HG03159 (cell line): ENCODE results near the gene CLTCL1.

Source experiments
- ATAC-seq: cut with Tn5 transposase; IDR thresholded peaks from one replicate; pipeline ENCODE4 v1.9.1; 2021; ENCODE audit warnings: mild to moderate bottlenecking, moderate library complexity; ENCODE audit not compliant: unreplicated experiment

Gene CLTCL1

DNA sequence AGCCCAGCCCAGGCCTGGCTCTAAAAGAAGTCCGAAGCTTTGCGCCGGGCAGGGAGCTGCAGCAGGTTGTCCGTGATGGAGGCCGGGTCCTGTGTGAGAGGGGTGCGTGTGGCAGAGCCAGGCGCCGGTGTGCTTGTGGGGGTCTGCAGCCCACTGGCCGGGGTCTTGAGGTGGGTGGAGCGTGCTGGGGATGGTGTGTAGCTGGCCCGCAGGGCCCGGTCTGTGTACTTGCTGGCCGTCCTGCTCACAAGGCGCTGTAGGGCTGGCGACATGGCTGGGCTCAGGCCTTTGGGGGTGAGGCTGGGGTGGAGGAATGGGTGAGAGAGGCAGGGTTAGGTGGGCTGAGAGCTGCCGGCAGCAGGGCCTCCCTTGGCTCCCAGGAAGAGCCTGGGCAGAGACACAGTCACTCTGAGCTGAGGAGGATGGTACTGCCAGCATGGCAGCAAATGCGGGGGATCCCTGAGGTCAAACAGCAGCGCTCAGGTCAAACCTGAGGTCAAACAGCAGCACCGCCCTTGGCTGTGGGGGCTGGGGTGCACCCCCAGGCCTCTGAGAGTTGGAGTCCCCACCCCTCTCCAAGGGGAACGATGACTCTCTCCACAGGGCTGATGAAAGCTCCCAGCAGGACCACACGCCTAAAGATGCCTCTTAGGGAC is 157.2 kb downstream of the CLTCL1 start:
- no peak for ATAC-seq

DNA sequence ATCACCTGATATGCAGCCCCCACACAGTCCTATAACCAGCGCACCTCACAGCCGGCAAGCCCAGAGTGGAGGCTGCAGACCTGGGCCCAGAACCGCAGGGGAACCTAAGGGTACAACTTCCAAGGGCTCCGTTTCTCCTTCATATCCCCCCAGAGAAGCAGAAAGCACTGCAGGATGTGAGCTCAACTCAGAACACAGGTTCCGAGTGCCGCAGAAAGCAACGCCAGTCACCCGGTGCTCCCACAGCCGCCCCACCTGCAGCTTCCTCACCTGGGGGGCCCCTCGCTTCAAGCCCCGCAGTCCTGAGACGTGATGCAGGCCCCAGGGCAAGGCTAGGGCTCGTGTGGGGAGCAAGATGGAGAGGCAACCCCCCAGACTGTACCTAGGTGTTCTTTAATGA is 158.0 kb downstream of the CLTCL1 start:
- no peak for ATAC-seq

DNA sequence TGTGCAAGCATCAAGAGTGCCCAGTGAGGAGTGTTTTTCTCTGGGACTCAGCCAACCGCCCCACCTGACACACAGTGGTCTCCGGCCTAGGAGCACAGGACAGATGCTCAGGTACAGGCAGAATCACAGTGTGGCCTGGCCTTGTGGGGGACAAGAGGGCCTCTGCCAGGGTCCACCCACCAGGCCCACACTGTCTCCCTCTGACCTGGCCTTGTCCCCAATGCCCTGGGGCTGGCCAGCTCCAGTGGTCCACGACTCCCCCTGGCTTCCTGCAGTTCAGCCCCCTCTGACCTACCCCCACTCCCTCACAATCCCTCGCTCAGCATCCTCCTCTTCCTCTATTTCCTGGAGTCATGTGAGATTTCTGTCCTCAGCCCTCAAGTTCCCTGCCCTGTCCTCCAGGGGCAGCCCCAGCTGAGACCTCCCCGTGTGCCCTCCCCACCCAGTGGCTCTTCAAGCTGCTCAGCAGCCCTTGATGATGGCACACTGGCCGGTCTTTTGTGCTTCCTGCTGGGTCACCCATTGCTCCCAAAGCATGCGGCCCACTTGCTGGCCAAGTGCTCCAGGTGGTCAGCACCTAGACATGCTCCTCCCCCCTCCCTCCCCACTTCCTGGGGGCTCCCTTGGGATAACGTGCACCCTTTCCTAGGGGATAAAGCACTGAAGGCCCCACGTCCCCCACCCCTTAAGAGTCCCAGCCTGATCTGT is 158.7 kb downstream of the CLTCL1 start:
- no peak for ATAC-seq

DNA sequence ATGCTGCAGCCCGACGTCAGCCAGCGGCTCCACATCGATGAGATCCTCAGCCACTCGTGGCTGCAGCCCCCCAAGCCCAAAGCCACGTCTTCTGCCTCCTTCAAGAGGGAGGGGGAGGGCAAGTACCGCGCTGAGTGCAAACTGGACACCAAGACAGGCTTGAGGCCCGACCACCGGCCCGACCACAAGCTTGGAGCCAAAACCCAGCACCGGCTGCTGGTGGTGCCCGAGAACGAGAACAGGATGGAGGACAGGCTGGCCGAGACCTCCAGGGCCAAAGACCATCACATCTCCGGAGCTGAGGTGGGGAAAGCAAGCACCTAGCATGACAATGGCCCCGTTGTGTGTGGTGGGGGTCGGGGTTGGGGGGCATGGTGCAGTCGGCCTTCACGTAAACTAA is 159.4 kb downstream of the CLTCL1 start:
- ATAC-seq = no peak

DNA sequence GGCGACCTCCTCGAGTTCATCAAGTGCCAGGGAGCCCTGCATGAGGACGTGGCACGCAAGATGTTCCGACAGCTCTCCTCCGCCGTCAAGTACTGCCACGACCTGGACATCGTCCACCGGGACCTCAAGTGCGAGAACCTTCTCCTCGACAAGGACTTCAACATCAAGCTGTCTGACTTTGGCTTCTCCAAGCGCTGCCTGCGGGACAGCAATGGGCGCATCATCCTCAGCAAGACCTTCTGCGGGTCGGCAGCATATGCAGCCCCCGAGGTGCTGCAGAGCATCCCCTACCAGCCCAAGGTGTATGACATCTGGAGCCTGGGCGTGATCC is 159.9 kb downstream of the CLTCL1 start:
- ATAC-seq = no peak

DNA sequence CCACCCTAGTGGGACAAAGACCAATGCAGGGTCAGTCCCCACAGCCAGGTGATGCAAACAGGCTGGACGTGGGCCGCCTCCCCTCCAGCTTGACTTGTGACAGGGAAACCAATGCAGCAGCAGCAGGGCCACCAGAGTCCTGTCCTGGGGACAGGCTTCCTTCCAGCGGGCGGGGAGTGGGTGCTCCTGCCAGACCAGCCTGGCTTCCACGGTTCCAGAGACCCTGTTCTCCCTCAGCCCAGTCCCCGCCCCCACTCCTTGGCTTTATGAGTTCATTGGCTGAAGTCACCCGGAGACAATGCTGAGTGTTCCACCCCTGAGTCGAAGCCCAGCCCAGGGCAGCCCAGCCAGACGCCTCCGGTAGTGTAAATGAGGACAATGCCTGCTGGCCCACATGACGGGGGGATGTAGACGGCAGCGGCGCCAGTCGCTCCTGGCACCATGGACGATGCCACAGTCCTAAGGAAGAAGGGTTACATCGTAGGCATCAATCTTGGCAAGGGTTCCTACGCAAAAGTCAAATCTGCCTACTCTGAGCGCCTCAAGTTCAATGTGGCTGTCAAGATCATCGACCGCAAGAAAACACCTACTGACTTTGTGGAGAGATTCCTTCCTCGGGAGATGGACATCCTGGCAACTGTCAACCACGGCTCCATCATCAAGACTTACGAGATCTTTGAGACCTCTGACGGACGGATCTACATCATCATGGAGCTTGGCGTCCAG is 160.4 kb downstream of the CLTCL1 start, which contains the start of gene TSSK2:
Gene TSSK2, plus strand, starts transcription at position 350 of the 726 bp plus-strand sequence. Its CDS starts 92 bp downstream, at position 442.
- ATAC-seq = no peak

DNA sequence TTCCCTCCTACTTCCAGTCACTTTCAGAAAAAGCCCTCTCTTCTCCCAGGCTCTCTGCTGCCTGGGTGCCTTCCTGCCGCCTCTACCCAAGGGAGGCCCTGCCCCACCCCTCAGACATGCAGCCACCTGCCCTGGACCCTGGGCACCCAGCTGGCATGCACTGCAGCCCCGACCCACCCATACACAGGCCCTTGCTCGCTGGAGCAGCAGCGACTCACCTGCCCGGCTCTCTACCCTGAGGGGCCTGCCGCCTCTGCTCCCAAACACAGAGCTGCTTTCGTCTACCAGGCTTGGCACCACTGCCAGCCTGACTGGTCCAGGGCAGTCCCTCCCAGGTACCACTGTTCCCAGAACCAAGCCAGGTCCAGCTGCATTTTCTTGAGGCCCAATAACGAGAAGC is 161.6 kb downstream of the CLTCL1 start:
- ATAC-seq = no peak
